Midbrain (tissue), 1 donor: ENCODE measurements around the gene PURA.
A peak's percentile ranks its signal among the peaks of the same experiment; 100 is the strongest.
"Not testable (repeated sequence)": the region's sequence is repeated elsewhere in the genome, so short reads cannot be mapped to it uniquely, and the experiment has no call there.

ENCODE experiments used
- DNase-seq: peaks from one replicate; lab custom pipeline; 2025; lab: John Stamatoyannopoulos, UW

Gene PURA

GRCh38 chr5:140135127-140135526 is 21.2 kb downstream of the PURA start:
- no peak for DNase-seq

GRCh38 chr5:140136624-140137023 is 22.7 kb downstream of the PURA start:
- no peak for DNase-seq

- DNase-seq = peak; percentile 13
These were observed 26.5 kb downstream of the PURA start for GRCh38 chr5:140140435-140140834.

- no peak for DNase-seq
These were observed 27.3 kb downstream of the PURA start for GRCh38 chr5:140141241-140141640.

- no peak for DNase-seq
These were observed 28.3 kb downstream of the PURA start for GRCh38 chr5:140142246-140142645.

GRCh38 chr5:140142856-140143255 is 28.9 kb downstream of the PURA start:
- DNase-seq = no peak

GRCh38 chr5:140143521-140144258 is 29.8 kb downstream of the PURA start:
- DNase-seq = no peak

GRCh38 chr5:140145256-140145655 is 31.3 kb downstream of the PURA start:
- DNase-seq = no peak

- peak; percentile 73 for DNase-seq
These were observed 32.1 kb downstream of the PURA start for GRCh38 chr5:140145818-140146522.

GRCh38 chr5:140146523-140146842 is 32.6 kb downstream of the PURA start:
- DNase-seq = no peak

- no peak for DNase-seq
These were observed 33.6 kb downstream of the PURA start for GRCh38 chr5:140147460-140147859.

- DNase-seq = no peak
These were observed 34.6 kb downstream of the PURA start for GRCh38 chr5:140148508-140148907.

- no peak for DNase-seq
These were observed 36.3 kb downstream of the PURA start for GRCh38 chr5:140150201-140150600.

- DNase-seq = no peak
These were observed 37.5 kb downstream of the PURA start for GRCh38 chr5:140151144-140152021.

- DNase-seq = no peak
These were observed 38.4 kb downstream of the PURA start for GRCh38 chr5:140152022-140152999.

GRCh38 chr5:140153255-140153654 is 39.3 kb downstream of the PURA start:
- no peak for DNase-seq

- no peak for DNase-seq
These were observed 40.0 kb downstream of the PURA start for GRCh38 chr5:140153905-140154304.

GRCh38 chr5:140154710-140155381 is 40.9 kb downstream of the PURA start:
- not testable (repeated sequence) for DNase-seq

- DNase-seq = peak; percentile 92
These were observed 43.3 kb downstream of the PURA start for GRCh38 chr5:140157032-140157781.
